K562 (cell line): ENCODE measurements around the gene MRPL40.
A peak's percentile ranks its signal among the peaks of the same experiment; 100 is the strongest.

ENCODE experiments used
- ARHGAP35 ChIP-seq: fragments of 450-650 bp; IDR thresholded peaks from 2 replicates; pipeline ENCODE4 v1.6.1; 2018; ENCODE audit not compliant: partially characterized antibody
- CEBPG ChIP-seq, 3 experiments: fragments of 200-800 bp in 1 of 3; sonication (Bioruptor generic) in 1 of 3; sonication (generic) in 1 of 3; formaldehyde crosslinking in 1 of 3; IDR thresholded peaks in 2 of 3; conservative IDR thresholded peaks in 1 of 3; 2 replicates each; pipeline versions ENCODE4 v1.6.1 to v1.8.0; 2016 to 2022; ENCODE audit warnings: missing compliant biosample characterization in 2 of 3, missing genetic modification characterization in 2 of 3, mild to moderate bottlenecking in 1 of 3, missing genetic modification reagents in 1 of 3
- E2F5 ChIP-seq: sonication (generic); formaldehyde crosslinking; IDR thresholded peaks from 2 replicates; pipeline ENCODE4 v1.8.0; 2022; ENCODE audit warnings: mild to moderate bottlenecking, missing genetic modification reagents
- E2F8 ChIP-seq: fragments of 450-650 bp; IDR thresholded peaks from 2 replicates; pipeline ENCODE4 v1.7.1; 2018; ENCODE audit warnings: mild to moderate bottlenecking, low read depth; ENCODE audit not compliant: partially characterized antibody
- HNRNPH1 ChIP-seq: fragments of 200-400 bp; formaldehyde crosslinking; optimal IDR thresholded peaks from 2 replicates; pipeline ENCODE3; 2017; ENCODE audit warnings: low read depth, mild to moderate bottlenecking, low read length, moderate library complexity
- RAD21 ChIP-seq, 2 experiments: fragments of 250-450 bp in 1 of 2; fragments of 450-650 bp in 1 of 2; sonication (Bioruptor Pico) in 1 of 2; formaldehyde crosslinking in 1 of 2; IDR thresholded peaks in 1 of 2; conservative IDR thresholded peaks in 1 of 2; 2 replicates each; pipeline versions ENCODE4 v1.4.0 to v1.8.0; 2020 to 2022; ENCODE audit warnings: mild to moderate bottlenecking in 2 of 2, moderate library complexity in 1 of 2
- REST ChIP-seq, 2 experiments: fragments of 450-650 bp; formaldehyde crosslinking in 1 of 2; IDR thresholded peaks; 2 replicates each; pipeline versions ENCODE4 v1.4.0 to v1.6.1; 2014 to 2020; ENCODE audit warnings: mild to moderate bottlenecking in 2 of 2, borderline replicate concordance in 1 of 2, low read depth in 1 of 2
- STAT5A ChIP-seq: IDR thresholded peaks from 2 replicates; pipeline ENCODE4 v1.6.1; 2012; ENCODE audit warnings: low read length, inconsistent platforms, borderline replicate concordance
- TCF7L2 ChIP-seq: fragments of 150-350 bp; IDR thresholded peaks from 2 replicates; pipeline ENCODE4 v1.6.1; 2016; ENCODE audit warnings: low read depth, mild to moderate bottlenecking, low read length, moderate library complexity
- ZMIZ1 ChIP-seq, 2 experiments: fragments of 150-350 bp in 1 of 2; IDR thresholded peaks; 2 replicates each; pipeline ENCODE4 v1.6.1; 2012 to 2016; ENCODE audit warnings: low read depth in 2 of 2, low read length in 2 of 2, mild to moderate bottlenecking in 1 of 2, moderate library complexity in 1 of 2
- ZNF175 ChIP-seq: fragments of 200-800 bp; sonication (Bioruptor generic); IDR thresholded peaks from 2 replicates; pipeline ENCODE4 v1.6.1; 2016; ENCODE audit warnings: low read depth, mild to moderate bottlenecking, missing genetic modification characterization, missing compliant biosample characterization

- TF ChIP-seq ARHGAP35 = no peak
- TF ChIP-seq ZMIZ1 (IDR thresholded peaks at IDR 0.05; ENCODE audit: low read depth in 2 of 2, low read length in 2 of 2) = no peak
- no peak for TF ChIP-seq TCF7L2
- TF ChIP-seq CEBPG (CRISPR knock-in tag; IDR thresholded peaks at IDR 0.05) = no peak
- no peak for TF ChIP-seq CEBPG (tag; conservative IDR thresholded peaks at IDR 0.05 in 1 of 2, IDR thresholded peaks at IDR 0.05 in 1 of 2)
- TF ChIP-seq ZNF175 (CRISPR knock-in tag) = no peak
- no peak for TF ChIP-seq REST (IDR thresholded peaks at IDR 0.05; ENCODE audit: borderline replicate concordance)
- no peak for TF ChIP-seq REST (CRISPR knock-in tag; IDR thresholded peaks at IDR 0.05; ENCODE audit: low read depth)
- no peak for TF ChIP-seq HNRNPH1
- no peak for TF ChIP-seq STAT5A
- no peak for TF ChIP-seq E2F8
- no peak for TF ChIP-seq RAD21 (CRISPR knock-in tag; conservative IDR thresholded peaks at IDR 0.05 in 1 of 2, IDR thresholded peaks at IDR 0.05 in 1 of 2)
- 0 out of 2 replicates have a peak, but pooled peaks have one; percentile 29 for TF ChIP-seq E2F5 (CRISPR knock-in tag)
These were observed 23.4 kb downstream of the MRPL40 start for GRCh38 chr22:19455585-19456370.
